DND-41 (cell line): ENCODE results near the gene KRT13.

Experiments used
- CTCF ChIP-seq: IDR thresholded peaks from 2 replicates; pipeline ENCODE4 v1.5.1; 2012; ENCODE audit warnings: borderline replicate concordance, low read length, moderate library complexity, mild to moderate bottlenecking; ENCODE audit not compliant: poor library complexity, severe bottlenecking; ENCODE audit errors: extremely low read depth
- EZH2 ChIP-seq: IDR thresholded peaks from 3 replicates; pipeline ENCODE4 v1.6.1; 2012; ENCODE audit warnings: borderline replicate concordance, low read depth, mild to moderate bottlenecking, moderate library complexity, low read length, inconsistent platforms; ENCODE audit not compliant: severe bottlenecking

- TF ChIP-seq CTCF (no peak), EZH2 (no peak)
Observed at GRCh38 chr17:41483531-41483930, 21.9 kb downstream of the KRT13 start.
